HG02970 (cell line): ENCODE results near the gene RAD51D.
"Not testable (repeated sequence)": the region's sequence is repeated elsewhere in the genome, so short reads cannot be mapped to it uniquely, and the experiment has no call there.

ENCODE experiments used
- ATAC-seq: cut with Tn5 transposase; IDR thresholded peaks from one replicate; pipeline ENCODE4 v1.9.1; 2021; ENCODE audit warnings: mild to moderate bottlenecking, moderate library complexity, moderate number of reproducible peaks; ENCODE audit not compliant: unreplicated experiment, low FRiP score

The RAD51D gene

DNA sequence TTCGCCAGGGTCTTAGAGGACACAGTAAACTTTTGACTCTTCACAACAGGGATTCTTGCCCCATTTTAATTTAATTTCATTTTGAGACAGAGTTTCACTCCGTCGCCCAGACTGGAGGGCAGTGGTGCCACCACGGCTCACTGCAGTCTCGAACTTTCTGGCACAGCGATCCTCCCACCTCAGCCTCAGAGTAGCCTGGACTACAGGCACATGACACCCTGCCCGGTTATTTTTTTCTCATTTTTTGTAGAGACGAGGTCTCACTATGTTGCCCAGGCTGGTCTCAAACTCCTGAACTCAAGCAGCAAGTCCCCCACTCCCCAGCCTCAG lies 22.8 kb upstream of the RAD51D start:
- ATAC-seq = no peak

DNA sequence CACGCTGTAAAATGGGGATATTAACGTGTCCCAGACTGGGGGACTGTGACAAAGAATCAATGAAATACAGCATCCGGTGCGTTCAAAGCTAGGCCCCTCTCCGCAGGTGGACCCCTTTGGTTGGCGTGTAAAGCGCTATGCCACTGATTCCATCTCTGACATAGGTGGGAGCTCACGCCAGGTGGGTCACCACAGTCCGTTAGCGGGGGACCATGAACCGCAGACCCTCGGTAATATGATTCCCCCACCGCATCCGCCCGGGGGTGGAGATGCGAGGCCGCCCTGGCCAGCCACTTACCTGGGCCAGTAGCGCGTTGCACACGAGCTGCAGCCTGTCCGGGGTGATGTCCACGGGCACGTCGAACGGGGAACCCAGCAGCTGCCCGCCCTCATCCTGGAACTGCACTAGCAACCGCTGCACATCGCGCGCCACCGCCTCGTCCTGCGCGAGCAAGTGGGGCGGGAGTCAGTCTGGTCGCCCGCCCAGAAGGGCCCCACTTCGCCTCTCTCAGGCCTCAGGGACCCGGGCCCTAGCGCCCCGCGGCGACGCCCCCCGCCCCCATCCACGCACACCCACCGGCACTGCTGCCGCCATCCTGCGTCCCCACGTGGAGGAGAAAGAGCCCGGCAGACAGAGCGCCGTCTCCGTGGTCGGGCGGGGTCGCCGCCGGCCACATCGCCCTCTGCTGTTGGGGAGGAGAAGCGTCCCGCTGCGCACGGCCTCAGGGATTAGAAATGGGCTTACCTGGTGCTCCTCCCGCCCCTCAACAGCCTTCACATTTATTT lies 22.2 kb upstream of the RAD51D start, which contains the start of gene NLE1:
Gene NLE1 (minus strand): TSS at position 623 of the 786 bp plus-strand sequence. CDS start 28 bp downstream, at position 595.
- ATAC-seq = peak; percentile 82

DNA sequence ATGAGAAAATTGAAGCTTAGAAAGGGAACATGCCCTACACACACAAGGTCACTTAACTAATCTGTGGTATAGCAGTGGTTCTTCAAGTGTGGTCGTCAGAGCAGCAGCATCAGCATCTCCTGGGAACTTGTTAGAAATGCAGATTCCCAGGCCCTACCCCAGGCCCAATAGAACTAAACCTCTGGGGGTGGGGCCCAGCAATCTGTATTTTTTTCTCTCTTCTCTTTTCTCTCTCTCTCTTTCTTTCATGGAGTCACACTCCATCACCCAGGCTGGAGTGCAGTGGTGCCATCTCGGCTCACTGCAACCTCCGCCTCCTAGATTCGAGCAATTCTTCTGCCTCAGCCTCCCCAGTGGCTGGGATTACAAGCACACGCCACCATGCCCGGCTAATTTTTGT lies 18.6 kb upstream of the RAD51D start:
- no peak for ATAC-seq

DNA sequence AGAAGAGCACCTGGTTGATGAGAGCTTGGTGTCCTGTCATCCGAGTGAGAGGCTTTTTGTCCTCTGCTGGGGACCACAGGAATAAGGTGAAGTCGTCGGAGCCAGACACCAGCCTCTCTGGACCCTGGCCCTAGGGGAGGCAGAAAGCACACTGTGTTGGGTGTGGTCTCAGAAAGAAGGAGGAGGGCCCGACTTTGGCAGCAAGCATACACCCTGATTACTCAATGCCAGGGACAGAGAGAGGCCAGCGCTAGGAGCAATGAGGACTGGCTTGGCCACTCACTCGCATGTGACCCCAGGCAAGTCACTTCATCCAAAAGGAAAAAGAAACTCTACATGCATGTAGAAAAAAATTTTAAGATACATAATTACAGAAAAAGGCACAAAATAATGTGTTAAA lies 15.7 kb upstream of the RAD51D start:
- no peak for ATAC-seq

DNA sequence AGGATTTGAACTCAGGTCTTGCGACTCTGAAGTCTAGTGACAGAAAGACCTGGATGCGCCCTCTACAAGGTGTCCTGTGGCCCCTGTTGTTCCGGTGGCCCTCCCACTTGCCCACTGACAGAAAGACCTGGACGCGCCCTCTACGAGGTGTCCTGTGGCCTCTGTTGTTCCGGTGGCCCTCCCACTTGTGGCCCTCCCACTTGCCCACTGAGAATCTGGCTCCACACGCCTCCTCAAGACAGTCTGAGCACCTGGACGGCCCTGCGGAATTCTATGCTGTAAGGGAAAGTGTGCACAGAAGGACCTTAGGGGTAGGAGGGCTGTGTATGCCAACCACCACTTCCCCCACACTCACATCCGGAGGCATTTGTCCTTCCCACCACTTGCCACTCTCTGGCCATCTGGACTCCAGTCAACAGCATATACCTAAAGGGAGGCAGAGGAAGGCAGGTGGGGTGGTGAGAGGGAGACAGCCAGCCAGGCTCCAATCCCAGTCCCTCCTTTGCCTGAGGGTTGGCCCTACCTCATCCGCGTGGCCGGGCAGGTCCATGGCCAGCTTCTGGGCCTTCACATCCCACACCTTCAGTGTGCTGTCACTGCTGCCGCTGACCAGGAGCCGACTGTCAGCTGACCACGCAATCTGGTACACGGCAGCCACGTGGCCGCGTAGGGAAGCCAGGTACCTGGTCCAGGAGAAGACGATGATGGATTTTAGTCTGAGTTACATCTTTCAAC lies 13.3 kb upstream of the RAD51D start:
- no peak for ATAC-seq

DNA sequence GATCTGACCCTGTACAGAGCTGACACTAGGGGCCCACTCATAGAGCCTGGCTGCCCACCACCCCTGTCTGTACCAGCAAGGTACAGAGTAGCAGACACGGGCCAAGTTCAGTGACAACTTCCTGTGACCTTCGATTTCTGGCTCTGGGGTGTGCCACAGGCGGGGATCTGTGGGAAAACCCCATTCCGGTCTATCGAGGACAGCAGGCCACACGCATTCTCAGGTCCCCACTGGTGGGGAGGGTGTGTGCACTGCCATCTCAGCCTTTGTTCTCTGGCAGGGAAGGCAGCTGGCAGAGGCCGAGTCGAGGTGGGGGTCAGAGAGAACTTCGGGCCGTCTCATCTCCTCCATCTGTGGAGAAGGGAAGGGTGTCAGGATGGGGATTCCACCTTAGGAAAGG lies 12.4 kb upstream of the RAD51D start:
- ATAC-seq = no peak

DNA sequence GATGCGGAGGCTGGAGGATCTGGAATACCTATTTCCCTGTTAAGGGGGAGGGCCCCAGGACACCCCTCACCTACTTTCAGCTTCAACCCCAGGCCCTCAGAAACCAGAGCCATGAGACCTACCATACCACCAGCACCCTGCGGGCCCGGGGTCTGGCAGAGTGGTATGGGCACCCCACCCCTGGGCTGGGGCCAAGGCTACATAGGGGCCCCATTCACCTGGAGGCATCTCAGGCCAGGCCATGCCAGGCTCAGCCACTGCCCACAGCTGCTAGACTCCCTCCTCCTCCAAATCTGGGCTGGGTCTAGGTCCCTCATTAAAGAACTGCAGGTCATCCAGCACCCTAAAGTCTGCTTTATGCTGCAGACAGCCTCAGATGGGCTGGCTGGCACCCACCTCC lies 10.7 kb upstream of the RAD51D start:
- no peak for ATAC-seq

DNA sequence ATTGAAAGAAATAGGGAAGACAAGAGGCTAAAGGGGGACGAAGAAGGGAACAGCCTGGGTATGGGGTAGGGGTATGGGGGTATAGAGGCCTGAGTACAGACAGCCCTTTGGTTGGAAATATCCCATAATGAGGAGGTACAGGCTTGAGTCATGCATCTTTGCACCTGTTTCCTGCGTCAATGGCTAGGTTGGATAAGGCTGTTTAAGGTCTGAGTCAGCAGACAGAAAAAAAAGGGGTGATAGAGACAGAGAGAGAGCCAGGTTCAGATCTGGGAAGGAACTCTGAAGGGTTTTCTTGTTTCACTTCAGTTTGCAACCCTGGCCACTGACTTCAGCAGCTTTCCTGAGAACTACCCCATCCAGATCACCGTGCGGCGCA lies 10.3 kb upstream of the RAD51D start:
- no peak for ATAC-seq

DNA sequence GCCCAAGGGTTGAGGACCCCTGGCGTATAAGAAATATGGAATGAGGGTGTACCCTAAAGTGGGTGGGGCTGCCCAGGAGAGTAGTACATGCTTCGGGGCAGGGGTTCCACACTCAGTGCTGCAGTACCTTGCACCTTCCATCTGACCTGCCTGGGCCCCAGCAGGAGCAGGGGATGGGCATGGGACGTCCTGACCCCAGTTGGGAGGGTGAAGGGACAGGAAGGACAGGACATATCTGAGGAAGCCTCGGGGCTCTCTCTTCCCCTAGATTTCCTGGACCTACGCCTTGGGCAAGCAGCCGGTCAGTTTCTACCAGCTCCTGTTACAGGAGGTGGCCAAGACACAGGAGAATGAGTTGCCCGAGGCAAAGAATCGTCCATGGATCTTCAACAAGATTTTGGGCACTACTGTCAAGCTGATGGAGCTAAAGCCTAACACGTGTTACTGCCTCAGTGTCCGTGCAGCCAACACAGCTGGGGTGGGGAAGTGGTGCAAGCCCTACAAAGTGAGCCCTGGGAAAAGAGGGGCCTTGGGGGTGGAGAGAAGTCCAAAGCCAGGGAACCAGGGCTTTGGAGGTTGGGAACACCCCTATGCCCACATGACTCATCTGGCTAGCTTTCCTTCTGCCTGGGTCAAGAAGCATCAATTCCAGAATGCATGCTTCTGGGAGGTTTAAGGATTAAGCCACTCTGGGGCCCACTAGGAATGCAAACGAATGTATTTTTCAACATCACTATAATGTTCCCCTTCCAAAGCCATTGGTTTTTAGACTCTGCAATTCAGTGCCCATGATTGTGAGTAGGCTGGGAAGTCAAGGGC lies 9.7 kb upstream of the RAD51D start:
- no peak for ATAC-seq

DNA sequence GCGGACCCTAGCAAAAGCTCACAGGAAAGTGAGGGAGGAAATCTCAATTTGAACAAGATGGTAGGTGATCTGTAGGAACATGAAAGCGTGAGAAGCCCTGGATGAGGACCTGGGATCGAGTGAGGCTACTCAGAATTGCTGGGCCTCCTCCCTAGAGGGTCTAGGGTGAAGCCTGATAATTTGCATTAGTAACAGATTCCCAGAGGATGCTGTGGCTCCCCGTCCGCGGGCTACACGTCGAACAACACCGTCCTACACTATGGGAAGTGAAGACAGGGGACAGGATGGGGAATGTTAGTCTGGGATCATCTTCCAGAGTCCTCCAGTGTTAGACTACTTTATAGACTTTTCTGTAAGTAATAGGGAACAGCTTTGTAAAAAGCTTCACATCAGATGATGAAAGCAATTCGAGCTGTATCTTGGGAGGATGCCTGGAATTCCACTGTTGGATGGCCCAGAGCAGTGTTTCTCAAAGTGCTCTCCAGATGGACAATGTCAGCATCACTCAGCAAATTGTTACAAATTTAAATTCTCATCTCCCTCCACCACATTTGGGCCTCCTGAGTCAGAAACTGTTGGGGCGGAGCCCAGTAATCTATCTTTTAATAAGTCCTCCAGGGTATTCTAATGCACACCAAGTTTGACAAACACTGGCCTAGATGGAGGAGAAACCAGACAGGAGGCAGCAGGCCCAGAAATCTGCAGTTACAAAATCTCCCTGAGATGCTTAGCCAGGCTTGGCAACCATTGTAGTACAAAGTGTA lies 8.3 kb upstream of the RAD51D start:
- ATAC-seq = no peak

DNA sequence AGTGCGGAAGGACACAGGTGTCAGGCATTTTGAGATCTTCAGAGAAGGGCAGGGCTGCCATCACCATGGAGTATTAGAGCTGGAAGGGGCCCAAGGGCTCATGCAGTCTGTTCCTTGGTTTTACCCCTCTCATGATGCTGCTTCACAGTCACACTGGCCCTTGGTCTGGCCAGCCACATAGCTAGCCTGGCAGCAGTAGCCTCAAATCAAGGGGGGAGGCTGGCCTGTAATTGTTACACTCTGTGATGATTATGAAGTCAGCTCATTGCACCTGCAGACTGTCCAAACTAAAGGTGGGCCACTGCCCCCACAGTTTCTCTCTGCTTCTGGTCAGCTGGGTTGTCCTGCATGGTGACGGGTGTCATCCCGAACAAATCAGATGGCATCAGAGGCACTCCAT lies 1.7 kb upstream of the RAD51D start, which contains the start of gene FNDC8:
Gene FNDC8 (plus strand): TSS at position 301 of the 400 bp plus-strand sequence. CDS start 79 bp downstream, at position 380.
- ATAC-seq = no peak

DNA sequence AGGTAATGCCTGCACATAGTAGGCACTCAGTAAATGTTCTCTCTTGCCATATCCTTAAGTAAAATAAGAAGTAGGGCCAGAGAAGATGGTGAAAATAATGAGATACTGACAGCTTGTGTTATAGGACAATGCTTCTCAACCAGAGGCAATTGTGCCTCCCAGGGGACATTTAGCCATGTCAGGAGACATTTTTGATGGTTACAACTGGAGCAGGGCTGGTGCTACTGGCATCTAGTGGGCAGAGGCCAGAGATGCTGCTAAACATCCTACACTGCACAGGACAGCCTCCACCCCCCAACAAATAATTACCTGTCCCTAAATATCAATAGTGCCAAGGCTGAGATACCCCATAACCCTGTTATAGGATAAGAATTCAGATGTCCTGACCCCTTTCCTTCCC lies 1.7 kb downstream of the RAD51D start:
- no peak for ATAC-seq

DNA sequence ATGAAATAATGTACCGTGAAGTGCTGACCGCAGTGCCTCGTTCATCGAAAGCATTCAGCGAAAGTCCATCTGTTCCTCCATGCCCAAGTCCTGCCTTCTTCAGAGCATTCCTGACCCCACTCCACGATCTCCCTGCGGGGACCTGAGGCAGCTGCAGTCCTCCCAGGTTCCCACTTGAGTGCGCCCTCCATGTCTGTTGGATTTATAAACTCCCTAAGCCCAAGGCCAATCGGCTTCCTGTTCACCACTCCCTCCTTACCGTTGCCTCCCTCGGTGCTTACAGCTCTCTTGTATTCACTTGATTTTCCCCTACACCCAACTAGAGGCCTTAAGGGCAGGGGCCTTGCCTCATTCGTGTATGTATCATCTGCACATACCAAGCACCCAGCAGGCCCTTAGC lies 2.8 kb downstream of the RAD51D start:
- no peak for ATAC-seq

DNA sequence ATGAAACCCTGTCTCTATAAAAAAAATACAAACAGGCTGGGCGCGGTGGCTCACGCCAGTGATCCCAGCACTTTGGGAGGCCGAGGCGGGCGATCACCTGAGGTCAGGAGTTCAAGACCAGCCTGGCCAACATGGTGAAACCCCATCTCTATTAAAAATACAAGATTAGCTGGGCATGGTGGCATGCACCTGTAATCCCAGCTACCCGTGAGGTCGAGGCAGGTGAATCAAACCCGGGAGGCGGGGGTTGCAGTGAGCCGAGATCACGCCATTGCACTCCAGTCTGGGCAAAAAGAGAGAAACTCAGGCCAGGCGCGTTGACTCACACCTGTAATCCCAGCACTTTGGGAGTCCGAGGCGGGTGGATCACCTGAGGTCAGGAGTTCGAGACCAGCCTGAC lies 8.9 kb downstream of the RAD51D start:
- not testable (repeated sequence) for ATAC-seq

DNA sequence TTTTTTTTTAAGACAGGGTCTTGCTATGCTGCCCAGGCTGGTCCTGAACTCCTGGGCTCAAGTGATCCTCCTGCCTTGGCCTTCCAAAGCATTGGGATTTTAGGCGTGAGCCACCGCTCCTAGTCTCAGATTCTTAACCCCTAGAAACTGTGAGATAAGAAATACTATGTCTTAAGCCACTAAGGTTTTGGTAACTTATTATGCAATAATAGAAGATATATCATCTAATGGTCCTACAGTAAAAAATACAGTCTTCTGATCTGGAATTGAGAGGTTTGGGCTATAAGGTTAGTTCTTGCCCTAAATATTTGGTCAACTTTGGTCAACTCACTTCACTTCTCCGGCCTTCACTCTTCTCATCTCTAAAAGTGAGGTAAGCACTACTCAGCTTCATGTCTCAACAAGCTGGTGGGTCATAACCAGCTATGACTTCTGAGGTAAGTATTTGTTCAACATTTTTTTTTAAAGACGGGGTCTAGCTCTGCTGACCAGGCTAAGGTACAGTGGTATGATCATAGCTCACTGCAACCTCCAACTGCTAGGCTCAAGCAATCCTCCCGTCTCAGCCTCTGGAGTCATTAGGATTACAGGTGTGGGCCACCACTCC lies 14.7 kb downstream of the RAD51D start:
- no peak for ATAC-seq

DNA sequence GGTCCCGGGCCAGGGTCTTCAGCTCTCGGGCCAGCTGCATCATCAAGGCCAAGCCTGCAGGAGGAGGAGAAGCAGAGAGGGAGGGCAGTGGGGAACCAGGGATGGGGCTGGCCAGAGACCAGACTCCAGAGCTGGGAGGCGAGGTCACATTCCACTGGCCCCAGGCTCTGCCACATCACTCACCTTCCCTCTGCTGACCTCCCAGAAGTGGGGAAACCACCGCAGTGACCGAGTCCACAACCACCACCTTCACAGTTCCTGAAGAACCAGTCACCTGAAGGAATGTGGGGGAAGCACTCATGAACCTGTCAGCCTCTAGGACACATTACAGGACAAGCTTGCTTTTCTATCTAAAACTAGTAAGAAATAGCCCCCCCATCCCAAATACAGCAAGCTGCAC lies 16.4 kb downstream of the RAD51D start:
- ATAC-seq = no peak

DNA sequence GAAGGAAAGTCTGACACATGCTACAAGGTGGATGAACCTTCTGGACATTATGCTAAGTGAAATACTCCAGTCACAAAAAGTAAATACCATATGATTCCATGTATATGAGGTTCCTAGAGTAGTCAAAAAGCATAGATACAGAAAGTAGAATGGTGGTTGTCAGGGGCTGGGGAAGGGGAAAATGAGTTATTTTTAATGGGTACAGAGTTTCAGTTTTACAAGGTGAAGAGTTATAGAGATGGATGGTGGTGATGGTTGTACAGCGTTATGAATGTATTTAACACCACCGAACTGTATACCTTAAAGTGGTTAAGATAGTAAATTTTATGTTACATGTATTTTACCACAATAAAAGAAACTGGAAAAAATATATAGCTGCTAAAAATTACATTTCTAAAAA lies 17.9 kb downstream of the RAD51D start:
- no peak for ATAC-seq

DNA sequence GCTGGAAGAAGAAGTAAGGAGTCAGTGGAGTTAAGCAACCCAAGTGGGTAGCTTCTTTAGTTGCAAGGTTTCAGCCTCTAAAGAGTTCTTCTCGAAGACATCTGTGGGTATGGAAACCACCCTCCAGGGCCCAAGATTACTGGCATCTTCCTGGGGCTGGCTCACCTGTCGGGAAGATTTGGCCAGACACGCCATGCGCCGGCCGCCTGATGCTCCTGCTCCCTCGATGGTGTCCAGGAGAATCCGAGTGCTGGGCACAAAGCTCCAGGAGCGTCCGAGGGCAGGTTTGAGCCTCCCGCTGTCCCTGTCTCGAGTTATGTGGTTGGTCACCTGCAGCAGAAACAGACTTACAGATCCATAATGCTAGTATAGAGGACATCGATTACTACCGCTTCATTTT lies 18.6 kb downstream of the RAD51D start:
- no peak for ATAC-seq

DNA sequence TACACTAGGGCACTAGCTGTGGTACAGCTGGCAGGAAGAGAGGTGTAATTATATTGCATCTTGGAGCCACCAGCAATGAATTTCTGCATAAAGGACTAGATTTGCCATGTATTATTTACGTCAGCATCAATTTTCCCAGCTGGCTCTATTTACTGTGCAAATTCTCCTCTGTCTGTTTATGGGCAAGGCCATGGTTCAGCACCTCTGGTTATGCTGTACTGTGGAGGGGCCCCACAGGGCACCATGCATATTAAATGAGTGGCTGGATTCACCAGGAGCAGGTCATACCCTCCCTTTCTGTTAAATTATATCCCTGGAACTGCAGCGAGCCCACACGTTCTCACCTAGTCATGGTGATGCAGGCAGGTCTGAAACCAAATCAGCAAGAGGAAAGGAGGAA lies 19.8 kb downstream of the RAD51D start:
- ATAC-seq = no peak

DNA sequence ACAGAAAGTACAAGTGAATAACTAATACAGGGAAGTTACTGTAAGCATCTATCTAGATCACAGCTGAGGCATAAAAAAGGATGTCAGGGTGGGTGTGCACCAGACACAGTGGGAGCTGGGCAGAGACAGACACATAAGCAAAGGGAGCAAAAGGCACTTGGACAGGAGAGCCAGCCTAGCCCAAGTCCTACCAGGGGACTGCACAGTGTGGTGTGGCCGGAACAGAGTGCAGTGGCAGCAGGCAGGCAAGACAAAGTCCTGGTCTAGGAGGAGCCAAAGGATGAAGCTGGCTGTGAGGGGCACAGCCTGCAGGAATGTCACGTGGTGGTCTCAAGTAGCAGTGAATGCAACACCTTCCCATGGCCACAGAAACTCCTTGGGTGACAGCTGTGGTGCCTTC lies 21.9 kb downstream of the RAD51D start:
- ATAC-seq = no peak
